HCT116 (cell line): Measurements from ENCODE around the gene AHNAK. TPM values are rescaled to one million over a fixed set of nuclear protein-coding genes. Genes with fewer than 3 reads are reported as not detected.

Experiments used
- ATAC-seq: fragments of 200-7000 bp; cut with Tn5 transposase; 2 replicates; pipeline ENCODE4 v1.9.1; 2020; ENCODE audit warnings: mild to moderate bottlenecking, moderate library complexity
- BruUV-seq: library from RNA; stranded (reverse); fragments of 400-500 nt; replicated peaks from 2 replicates; lab custom pipeline; 2021; lab: Mats Ljungman, UMichigan
- CTCF ChIA-PET: fragments of 300-600 bp; sonication (Branson Sonifier 250); formaldehyde crosslinking; loops from one replicate; lab custom pipeline; 2021; ENCODE audit warnings: antibody characterized with exemption; lab: Charles Lee
- POLR2A ChIA-PET: fragments of 300-600, 350-600 bp; sonication (Branson Sonifier 250); formaldehyde crosslinking; loops from one replicate; lab custom pipeline; 2021; ENCODE audit warnings: antibody characterized with exemption; lab: Charles Lee
- RAD21 ChIA-PET, 2 experiments: fragments of 300-600 bp; sonication (Branson Sonifier 250); formaldehyde crosslinking; loops; one replicate each; lab custom pipeline; 2023; ENCODE audit warnings: low total read pairs in 2 of 2; ENCODE audit not compliant: uncharacterized antibody in 2 of 2, unreplicated experiment in 2 of 2, low non-redundant PET in 1 of 2; lab: Charles Lee
- DNase-seq: peaks from one replicate; pipeline ENCODE4 v3.0.0-alpha.2; 2010; ENCODE audit warnings: low read depth, low spot score
- H2AFZ ChIP-seq: fragments of 200-600 bp; shearing (Covaris generic), sonication (generic); 2 replicates; pipeline ENCODE4 v1.6.1; 2017; ENCODE audit warnings: low read depth, mixed run types, mixed read lengths, antibody characterized with exemption, low read length; ENCODE audit not compliant: poor library complexity, severe bottlenecking
- H3K27ac ChIP-seq: 2 replicates; pipeline ENCODE4 v1.5.1; 2012; ENCODE audit warnings: low read depth, low read length
- H3K27me3 ChIP-seq: fragments of 200-600 bp; sonication (generic); 2 replicates; pipeline ENCODE4 v1.6.1; 2016; ENCODE audit warnings: mixed run types, low read length, mixed read lengths; ENCODE audit not compliant: insufficient read depth
- H3K36me3 ChIP-seq, 2 experiments: fragments of 200-500 bp in 1 of 2; fragments of 200-600 bp in 1 of 2; sonication (Bioruptor generic) in 1 of 2; sonication (generic) in 1 of 2; 2 replicates each; pipeline versions ENCODE4 v1.5.1 to v1.6.1; 2014 to 2016; ENCODE audit warnings: low read length in 2 of 2, inconsistent platforms in 1 of 2, mixed read lengths in 1 of 2, mixed run types in 1 of 2; ENCODE audit not compliant: insufficient read depth in 2 of 2, control insufficient read depth in 1 of 2
- H3K4me1 ChIP-seq, 2 experiments: fragments of 200-600 bp in 1 of 2; sonication (generic) in 1 of 2; 2 replicates each; pipeline versions ENCODE4 v1.5.1 to v1.6.1; 2012 to 2017; ENCODE audit warnings: low read length in 2 of 2, inconsistent platforms in 1 of 2, mild to moderate bottlenecking in 1 of 2, mixed read lengths in 1 of 2, mixed run types in 1 of 2, moderate library complexity in 1 of 2; ENCODE audit not compliant: insufficient read depth in 2 of 2, control insufficient read depth in 1 of 2
- H3K4me2 ChIP-seq: fragments of 200-600 bp; sonication (generic); 2 replicates; pipeline ENCODE4 v1.6.1; 2017; ENCODE audit warnings: mixed run types, low read length, mixed read lengths
- H3K4me3 ChIP-seq, 2 experiments: fragments of 200-600 bp in 1 of 2; sonication (generic) in 1 of 2; replicated peaks in 1 of 2; 2 replicates each; pipeline ENCODE4 v1.5.1; 2011 to 2016; ENCODE audit warnings: low read length in 2 of 2, control low read depth in 1 of 2, low read depth in 1 of 2, mild to moderate bottlenecking in 1 of 2, mixed read lengths in 1 of 2, mixed run types in 1 of 2
- H3K79me2 ChIP-seq: fragments of 200-600 bp; sonication (generic); 2 replicates; pipeline ENCODE4 v1.6.1; 2017; ENCODE audit warnings: mild to moderate bottlenecking, mixed run types, low read length, moderate library complexity, mixed read lengths; ENCODE audit not compliant: insufficient read depth
- H3K9ac ChIP-seq: fragments of 200-600 bp; sonication (generic); 2 replicates; pipeline ENCODE4 v1.6.1; 2016; ENCODE audit warnings: low read length, mixed read lengths
- H3K9me2 ChIP-seq: fragments of 200-600 bp; sonication (generic), shearing (Covaris generic); 2 replicates; pipeline ENCODE4 v1.6.1; 2017; ENCODE audit warnings: mixed run types, mild to moderate bottlenecking, moderate library complexity; ENCODE audit not compliant: insufficient read depth
- H3K9me3 ChIP-seq, 2 experiments: fragments of 200-500 bp in 1 of 2; fragments of 200-600 bp in 1 of 2; sonication (Bioruptor generic) in 1 of 2; sonication (generic) in 1 of 2; 2 replicates each; pipeline ENCODE4 v1.6.1; 2014 to 2017; ENCODE audit warnings: low read length in 2 of 2, mixed read lengths in 2 of 2, inconsistent platforms in 1 of 2, low read depth in 1 of 2, mild to moderate bottlenecking in 1 of 2, mixed run types in 1 of 2, moderate library complexity in 1 of 2; ENCODE audit not compliant: control insufficient read depth in 1 of 2, insufficient read depth in 1 of 2
- H4K20me1 ChIP-seq: fragments of 200-600 bp; sonication (generic), shearing (Covaris generic); 2 replicates; pipeline ENCODE4 v1.6.1; 2017; ENCODE audit warnings: mixed run types, mild to moderate bottlenecking, moderate library complexity; ENCODE audit not compliant: insufficient read depth
- CEBPB ChIP-seq: IDR thresholded peaks from 2 replicates; pipeline ENCODE4 v1.6.1; 2012; ENCODE audit warnings: low read depth
- CTCF ChIP-seq, 3 experiments: fragments of 200-600 bp in 1 of 3; sonication (generic) in 1 of 3; IDR thresholded peaks in 2 of 3; conservative IDR thresholded peaks in 1 of 3; 2 replicates each; pipeline ENCODE4 v1.5.1; 2012 to 2017; ENCODE audit warnings: low read depth in 2 of 3, low read length in 2 of 3, antibody characterized with exemption in 1 of 3, borderline replicate concordance in 1 of 3, control low read depth in 1 of 3, mild to moderate bottlenecking in 1 of 3, mixed read lengths in 1 of 3, mixed run types in 1 of 3, moderate library complexity in 1 of 3; ENCODE audit not compliant: insufficient read depth in 1 of 3
- ELF1 ChIP-seq: IDR thresholded peaks from 2 replicates; pipeline ENCODE4 v1.6.1; 2012; ENCODE audit warnings: low read depth, borderline replicate concordance
- EZH2phosphoT487 ChIP-seq: fragments of 200-600 bp; IDR thresholded peaks from 2 replicates; pipeline ENCODE4 v1.6.1; 2018; ENCODE audit warnings: antibody characterized with exemption, borderline replicate concordance
- JUND ChIP-seq: IDR thresholded peaks from 2 replicates; pipeline ENCODE4 v1.6.1; 2012
- MAX ChIP-seq: IDR thresholded peaks from 2 replicates; pipeline ENCODE4 v1.6.1; 2012
- POLR2AphosphoS5 ChIP-seq: IDR thresholded peaks from 2 replicates; pipeline ENCODE4 v1.6.1; 2011; ENCODE audit warnings: mild to moderate bottlenecking, low read depth, low read length, moderate library complexity
- RAD21 ChIP-seq: IDR thresholded peaks from 2 replicates; pipeline ENCODE4 v1.6.1; 2012; ENCODE audit warnings: low read depth, mild to moderate bottlenecking
- TCF7L2 ChIP-seq: IDR thresholded peaks from 2 replicates; pipeline ENCODE4 v1.7.0; 2011; ENCODE audit warnings: borderline replicate concordance, inconsistent platforms; ENCODE audit not compliant: insufficient read depth, insufficient read length; ENCODE audit errors: extremely low read depth
- ZBTB33 ChIP-seq: IDR thresholded peaks from 2 replicates; pipeline ENCODE4 v1.6.1; 2011; ENCODE audit warnings: mild to moderate bottlenecking, low read length, moderate library complexity; ENCODE audit not compliant: insufficient replicate concordance; ENCODE audit errors: extremely low read depth
- intact Hi-C: fragments of 100-400 bp; cut with micrococcal nuclease; formaldehyde crosslinking; loops from 2 replicates; pipeline ENCODE4 v1.10.0; 2022
- total RNA-seq: library from RNA; stranded (reverse); gene quantifications from one replicate; pipeline ENCODE4 v1.2.1, GENCODE V29; 2021; ENCODE audit not compliant: unreplicated experiment

The AHNAK gene
- total RNA-seq, 1 experiment from 2014 or later = 239 TPM

GRCh38 chr11:62479631-62480201 is 66.9 kb downstream of the AHNAK start:
- no peak for DNase-seq
- ATAC-seq = no peak
- Histone ChIP-seq H3K9ac (no peak overlapping the region), H3K9me3 (no peaks in the 10 kb centered on the region), H3K4me1 (peaks cover 2 to 11% of the 10 kb centered on the region in 2 experiments; a peak in 2 of 4 replicates), H3K27me3 (no peaks in the 10 kb centered on the region), H3K27ac (no peak overlapping the region), H4K20me1 (no peaks in the 10 kb centered on the region), H3K4me2 (no peak overlapping the region; the same call in 1 of the 2 replicates), H2AFZ (no peak overlapping the region), H3K4me3 (no peak overlapping the region), H3K36me3 (no peaks in the 10 kb centered on the region), H3K79me2 (no peaks in the 10 kb centered on the region), H3K9me2 (no peaks in the 10 kb centered on the region)
- no TSS peak for BruUV-seq
- POLR2A ChIA-PET = interaction anchor here (1.6 kb wide), 1 partner anchor 18 kb away, joined by 3 read pairs; no protein-coding TSS in a partner anchor
- CTCF ChIA-PET = no interaction called here
- TF ChIP-seq RAD21 = no peak
- TF ChIP-seq JUND = no peak
- TF ChIP-seq CEBPB = no peak
- TF ChIP-seq ZBTB33 = no peak
- TF ChIP-seq POLR2AphosphoS5 = no peak
- no peak for TF ChIP-seq MAX
- no peak for TF ChIP-seq EZH2phosphoT487
- no peak for TF ChIP-seq CTCF (IDR thresholded peaks at IDR 0.05 in 2 of 3, conservative IDR thresholded peaks at IDR 0.05 in 1 of 3; ENCODE audit: borderline replicate concordance in 1 of 3, insufficient read depth in 1 of 3, low read depth in 2 of 3, low read length in 2 of 3)
- no peak for TF ChIP-seq TCF7L2
- TF ChIP-seq ELF1 = no peak
- RAD21 ChIA-PET = no interaction called here
- intact Hi-C loops = no loop called here
